GM18868 (cell line): ENCODE results near the gene AP1S1.

ENCODE experiments used
- ATAC-seq: cut with Tn5 transposase; IDR thresholded peaks from one replicate; pipeline ENCODE4 v1.9.1; 2021; ENCODE audit warnings: mild to moderate bottlenecking, moderate library complexity; ENCODE audit not compliant: unreplicated experiment

The AP1S1 gene

GRCh38 chr7:101156277-101156676, 2.0 kb downstream of the AP1S1 start:
- ATAC-seq = no peak

- ATAC-seq = no peak
Observed at GRCh38 chr7:101156866-101157589, 2.8 kb downstream of the AP1S1 start.

GRCh38 chr7:101159696-101160674, 5.7 kb downstream of the AP1S1 start:
- ATAC-seq = no peak

- no peak for ATAC-seq
Observed at GRCh38 chr7:101160910-101161309, 6.6 kb downstream of the AP1S1 start.

GRCh38 chr7:101161692-101162471, 7.6 kb downstream of the AP1S1 start:
- no peak for ATAC-seq

- no peak for ATAC-seq
Observed at GRCh38 chr7:101162551-101163278, 8.4 kb downstream of the AP1S1 start.

- ATAC-seq = no peak
Observed at GRCh38 chr7:101163279-101164070, 9.2 kb downstream of the AP1S1 start.

- no peak for ATAC-seq
Observed at GRCh38 chr7:101164071-101164840, 10.0 kb downstream of the AP1S1 start.

- ATAC-seq = peak; percentile 69
Observed at GRCh38 chr7:101165075-101165957, 11.0 kb downstream of the AP1S1 start, which contains the start of gene VGF. Gene VGF, minus strand, starts transcription at chr7:101165569. Its CDS starts 726 bp downstream, at chr7:101164843.

- no peak for ATAC-seq
Observed at GRCh38 chr7:101165958-101166647, 11.8 kb downstream of the AP1S1 start.

- ATAC-seq = no peak
Observed at GRCh38 chr7:101166648-101166908, 12.3 kb downstream of the AP1S1 start.

GRCh38 chr7:101166909-101167644, 12.8 kb downstream of the AP1S1 start:
- ATAC-seq = no peak

- ATAC-seq = no peak
Observed at GRCh38 chr7:101167645-101168411, 13.6 kb downstream of the AP1S1 start.

GRCh38 chr7:101168412-101169049, 14.3 kb downstream of the AP1S1 start:
- ATAC-seq = no peak

GRCh38 chr7:101169110-101169837, 15.0 kb downstream of the AP1S1 start:
- ATAC-seq = no peak
